IPS-NIHi11 (cell line): ENCODE results near the gene MTHFSD.

Source experiments
- DNase-seq: peaks from one replicate; pipeline ENCODE4 v3.0.0; 2012; ENCODE audit warnings: mixed read lengths, low spot score

Gene MTHFSD

GRCh38 chr16:86584071-86584685, 29.1 kb upstream of the MTHFSD start:
- DNase-seq, result no peak

DNA sequence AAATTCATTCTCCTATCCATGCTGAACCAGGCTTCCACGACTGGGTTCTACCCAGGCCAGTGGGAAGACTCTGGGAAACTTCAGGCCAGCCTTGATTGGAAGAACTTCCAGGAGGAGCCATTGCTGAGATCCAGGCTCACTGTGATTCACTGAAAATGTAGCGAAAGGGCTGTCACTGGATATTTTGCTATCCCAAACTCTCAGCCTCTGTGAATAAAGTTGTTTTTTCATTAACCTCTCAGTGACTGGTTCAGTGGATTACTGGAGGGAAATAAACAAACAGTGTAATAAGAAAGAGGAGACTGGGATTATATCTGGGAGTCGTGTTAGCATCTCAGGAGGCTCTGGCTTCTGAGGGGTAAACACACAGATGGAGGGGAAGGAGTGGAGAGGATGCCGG, 26.4 kb upstream of the MTHFSD start:
- no peak for DNase-seq

DNA sequence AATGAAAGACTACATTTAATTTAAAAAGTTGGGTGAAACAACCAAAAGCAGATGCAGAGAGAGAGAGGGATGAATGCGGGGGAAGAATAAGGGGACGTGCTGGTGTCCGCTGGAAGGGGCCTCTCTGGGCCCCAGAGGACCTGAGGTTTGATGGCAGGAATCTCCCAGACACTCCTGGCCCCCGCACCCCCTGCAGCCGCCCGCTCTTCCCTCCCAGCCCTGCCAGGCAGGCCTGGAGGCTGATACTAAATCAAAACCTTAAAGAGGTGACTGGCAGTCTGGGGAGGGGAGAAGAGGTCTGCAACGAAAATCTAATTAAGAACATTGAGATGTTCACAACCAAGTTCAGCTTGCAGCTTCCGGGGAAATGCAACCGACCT, 25.7 kb upstream of the MTHFSD start:
- DNase-seq, result no peak

DNA sequence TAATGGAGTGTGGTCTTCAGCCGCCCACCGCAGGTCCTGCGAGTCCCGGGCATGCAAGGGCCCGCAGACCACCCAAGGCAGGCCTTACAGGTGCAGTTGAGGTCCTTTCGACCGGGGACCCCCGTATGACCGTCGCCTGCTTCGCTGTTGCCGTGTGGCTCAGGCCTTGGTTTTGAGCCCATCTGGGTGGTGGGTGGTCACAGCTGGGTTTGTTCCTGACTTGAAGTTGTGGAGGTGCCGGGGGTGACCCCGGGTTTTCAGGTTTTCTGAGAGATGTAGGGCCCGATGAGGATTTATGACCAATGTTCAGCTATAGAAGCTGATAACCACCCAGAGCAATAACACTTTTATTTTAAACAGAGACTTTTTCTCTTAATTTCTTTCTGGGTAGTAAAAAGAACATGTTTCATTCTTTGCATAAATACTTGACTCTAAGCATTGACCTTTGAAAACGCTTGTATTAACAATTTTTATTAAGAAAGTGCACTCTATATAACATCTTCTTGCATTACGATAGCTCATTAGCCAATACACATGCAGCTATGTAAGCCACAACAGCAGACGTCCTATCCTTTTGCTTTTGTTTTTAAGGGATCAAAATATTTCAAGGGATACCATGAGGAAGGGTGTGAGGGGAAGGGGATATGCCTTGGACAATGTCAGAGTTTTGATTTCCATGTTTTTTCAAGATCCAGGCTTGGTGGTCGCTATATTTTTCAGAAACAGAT, 25.2 kb upstream of the MTHFSD start:
- DNase-seq, result no peak

- peak; percentile 30 for DNase-seq
These were observed 24.4 kb upstream of the MTHFSD start for GRCh38 chr16:86579268-86580062.

DNA sequence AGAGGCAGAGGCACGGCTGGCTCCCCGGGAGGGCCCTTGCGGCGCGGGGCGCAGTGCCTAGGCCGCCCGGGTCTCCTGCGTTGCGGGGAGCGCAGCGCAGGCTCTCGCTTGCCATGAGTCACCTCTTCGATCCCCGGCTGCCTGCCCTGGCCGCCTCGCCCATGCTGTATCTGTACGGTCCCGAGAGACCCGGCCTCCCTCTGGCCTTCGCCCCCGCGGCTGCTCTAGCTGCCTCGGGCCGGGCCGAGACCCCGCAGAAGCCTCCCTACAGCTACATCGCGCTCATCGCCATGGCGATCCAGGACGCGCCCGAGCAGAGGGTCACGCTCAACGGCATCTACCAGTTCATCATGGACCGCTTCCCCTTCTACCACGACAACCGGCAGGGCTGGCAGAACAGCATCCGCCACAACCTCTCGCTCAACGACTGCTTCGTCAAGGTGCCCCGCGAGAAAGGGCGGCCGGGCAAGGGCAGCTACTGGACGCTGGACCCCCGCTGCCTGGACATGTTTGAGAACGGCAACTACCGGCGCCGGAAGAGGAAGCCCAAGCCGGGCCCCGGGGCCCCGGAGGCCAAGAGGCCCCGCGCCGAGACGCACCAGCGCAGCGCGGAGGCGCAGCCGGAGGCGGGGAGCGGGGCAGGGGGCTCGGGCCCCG, 23.7 kb upstream of the MTHFSD start:
- DNase-seq, result peak; percentile 49

GRCh38 chr16:86578061-86578599, 23.1 kb upstream of the MTHFSD start, which contains the start of gene FOXL1:
Gene FOXL1, plus strand, starts transcription at chr16:86578549. Its CDS starts 175 bp downstream, at chr16:86578724.
- no peak for DNase-seq

DNA sequence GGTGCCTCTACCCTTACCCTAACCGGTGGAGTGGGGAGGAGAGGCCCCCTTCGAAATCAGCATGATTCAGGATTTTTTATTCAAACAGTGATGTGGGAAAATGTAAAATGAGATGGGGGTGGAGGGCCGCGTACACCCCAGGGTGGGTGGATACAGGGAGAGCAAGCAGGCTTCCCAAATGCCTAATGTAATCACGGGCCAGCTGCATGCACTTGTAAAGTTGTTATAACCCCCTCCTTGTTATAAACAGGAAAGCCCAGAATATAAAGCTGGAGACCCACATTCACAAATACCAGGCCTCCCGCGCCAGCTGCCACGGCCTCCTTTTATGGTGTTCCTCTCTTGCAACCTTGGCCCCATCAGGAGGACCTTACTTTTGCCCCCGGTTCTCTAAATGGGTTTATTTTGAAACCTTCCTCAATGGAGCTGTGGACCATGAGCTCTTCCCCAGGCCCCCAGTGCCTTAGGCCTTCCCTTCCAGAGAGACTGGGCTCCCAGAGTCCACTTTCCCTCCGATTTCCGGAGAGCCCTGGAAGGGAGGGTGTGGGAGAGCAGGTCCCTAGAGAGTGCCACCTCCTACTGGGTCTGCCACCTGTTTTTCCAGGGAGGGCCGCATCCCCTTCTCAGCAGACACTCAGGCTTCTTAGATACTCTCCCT, 22.4 kb upstream of the MTHFSD start:
- DNase-seq, result peak; percentile 33

GRCh38 chr16:86576591-86577313, 21.7 kb upstream of the MTHFSD start:
- no peak for DNase-seq

DNA sequence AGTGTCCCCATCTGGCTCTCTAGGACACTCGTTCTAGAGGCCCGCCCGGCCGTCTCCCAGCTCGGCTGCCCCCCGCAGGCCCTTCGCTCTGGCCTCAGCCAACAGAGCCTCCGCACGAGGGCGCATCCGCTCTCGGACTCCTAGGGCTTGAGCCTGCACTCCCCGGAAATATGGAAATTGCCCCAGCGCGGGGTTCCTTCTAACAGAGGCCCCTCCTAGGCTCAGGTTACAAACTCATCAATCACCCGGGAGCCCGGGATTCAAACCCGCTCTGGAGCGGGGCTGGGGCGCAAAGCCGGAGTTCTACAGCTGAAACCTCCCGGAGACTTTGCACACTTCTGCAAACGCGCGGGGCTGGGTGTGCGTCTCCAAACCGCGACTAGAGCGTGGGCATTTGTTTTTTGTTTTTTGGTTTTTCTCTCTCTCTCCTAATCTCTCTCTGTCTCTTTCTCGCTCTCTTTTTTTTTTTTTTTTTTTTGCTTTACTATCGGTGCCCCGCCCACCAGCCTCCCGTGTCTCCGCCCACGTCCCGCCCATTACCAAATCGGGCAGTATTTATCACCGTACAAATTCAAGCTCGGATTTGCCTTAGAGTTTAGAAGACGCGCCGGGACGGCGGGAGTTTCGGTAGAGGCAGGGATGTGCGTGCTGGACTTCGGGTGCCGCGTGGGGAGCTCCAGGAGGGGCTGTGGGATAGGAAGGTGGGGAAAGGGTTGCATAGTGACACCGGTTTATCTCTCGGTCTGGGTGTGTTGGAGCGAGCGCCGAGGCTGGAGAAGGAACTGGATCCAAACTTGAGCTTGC, 20.9 kb upstream of the MTHFSD start:
- peak; percentile 84 for DNase-seq

GRCh38 chr16:86575095-86575685, 20.2 kb upstream of the MTHFSD start:
- no peak for DNase-seq

- no peak for DNase-seq
These were observed 19.6 kb upstream of the MTHFSD start for GRCh38 chr16:86574646-86575045.

- DNase-seq, result no peak
These were observed 18.8 kb upstream of the MTHFSD start for GRCh38 chr16:86573646-86574508.

GRCh38 chr16:86573215-86573614, 18.2 kb upstream of the MTHFSD start:
- DNase-seq, result no peak

GRCh38 chr16:86572606-86573005, 17.6 kb upstream of the MTHFSD start:
- DNase-seq, result no peak

- no peak for DNase-seq
These were observed 17.0 kb upstream of the MTHFSD start for GRCh38 chr16:86572041-86572521.

DNA sequence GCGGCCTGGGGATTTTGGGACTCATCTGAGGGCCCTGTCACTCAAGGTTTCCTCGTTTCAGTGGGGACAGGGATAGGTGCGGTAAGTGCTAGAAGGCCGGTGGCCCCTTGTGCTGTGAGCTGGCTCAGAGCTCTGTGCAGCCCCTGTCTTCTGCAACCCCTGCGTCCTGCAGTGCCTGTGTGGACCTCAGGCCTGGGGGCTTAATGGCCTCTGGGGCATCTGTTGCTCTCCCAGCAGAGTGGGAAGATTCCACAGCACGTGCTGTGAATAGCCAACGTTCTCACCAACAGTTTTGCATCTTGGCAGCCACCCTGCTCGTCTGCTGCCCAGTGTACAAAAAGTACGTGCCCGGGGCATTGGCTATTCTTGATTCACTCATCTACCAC, 16.5 kb upstream of the MTHFSD start:
- no peak for DNase-seq
